Neural crest cell (in vitro differentiated cells): ENCODE results near the gene APPL2. TPM values are rescaled to one million over a fixed set of nuclear protein-coding genes. Genes with fewer than 3 reads are reported as not detected.

Experiments
- DNase-seq: peaks from one replicate; pipeline ENCODE4 v3.0.0; 2021; ENCODE audit warnings: low read depth, mixed read lengths, low spot score
- H3K27ac Mint-ChIP-seq: one replicate; pipeline ENCODE4 v1.8.0; 2021; ENCODE audit warnings: mild to moderate bottlenecking, mixed read lengths; ENCODE audit not compliant: unreplicated experiment
- H3K27me3 Mint-ChIP-seq: 2 replicates; pipeline ENCODE4 v1.8.0; 2021; ENCODE audit warnings: low read depth, mild to moderate bottlenecking, mixed read lengths
- H3K36me3 Mint-ChIP-seq: 2 replicates; pipeline ENCODE4 v1.8.0; 2021; ENCODE audit warnings: low read depth, mild to moderate bottlenecking, mixed read lengths
- H3K4me1 Mint-ChIP-seq: 2 replicates; pipeline ENCODE4 v1.8.0; 2021; ENCODE audit warnings: mixed read lengths
- H3K4me3 Mint-ChIP-seq: one replicate; pipeline ENCODE4 v1.8.0; 2021; ENCODE audit warnings: mild to moderate bottlenecking, mixed read lengths
- H3K9me3 Mint-ChIP-seq: 2 replicates; pipeline ENCODE4 v1.8.0; 2021; ENCODE audit warnings: mixed read lengths
- CTCF ChIP-seq: fragments of 200-600 bp; sonication (generic); conservative IDR thresholded peaks from 2 replicates; pipeline ENCODE4 v1.5.0; 2021; ENCODE audit warnings: antibody characterized with exemption, mild to moderate bottlenecking
- total RNA-seq: library from RNA; stranded (reverse); gene quantifications from 2 replicates; pipeline ENCODE4 v1.2.1, GENCODE V29; 2021

APPL2 gene
- total RNA-seq, 1 donor from 2014 or later: 51.8 TPM

GRCh38 chr12:105272152-105272551 lies 36.2 kb upstream of the APPL2 start:
- Mint-ChIP-seq H3K27ac (no peak overlapping the region), H3K4me3 (no peak overlapping the region), H3K27me3 (no peaks in the 10 kb centered on the region), H3K9me3 (no peaks in the 10 kb centered on the region), H3K4me1 (no peaks in the 10 kb centered on the region), H3K36me3 (no peaks in the 10 kb centered on the region)
- no peak for DNase-seq
- TF ChIP-seq CTCF: no peak

- H3K4me1 Mint-ChIP-seq: no peaks in the 10 kb centered on the region
- H3K27me3 Mint-ChIP-seq: no peaks in the 10 kb centered on the region
- H3K9me3 Mint-ChIP-seq: no peaks in the 10 kb centered on the region
- TF ChIP-seq CTCF: no peak
- no peaks in the 10 kb centered on the region for H3K36me3 Mint-ChIP-seq
- no peak overlapping the region for H3K4me3 Mint-ChIP-seq
- H3K27ac Mint-ChIP-seq: no peak overlapping the region
- no peak for DNase-seq
Observed at GRCh38 chr12:105271364-105271763, 35.4 kb upstream of the APPL2 start.

GRCh38 chr12:105270671-105271255 lies 34.8 kb upstream of the APPL2 start:
- no peak for DNase-seq
- Mint-ChIP-seq H3K27me3 (no peaks in the 10 kb centered on the region), H3K36me3 (no peaks in the 10 kb centered on the region), H3K9me3 (no peaks in the 10 kb centered on the region), H3K4me3 (no peak overlapping the region), H3K27ac (no peak overlapping the region), H3K4me1 (no peaks in the 10 kb centered on the region)
- no peak for TF ChIP-seq CTCF

- no peak overlapping the region for H3K4me3 Mint-ChIP-seq
- TF ChIP-seq CTCF: no peak
- H3K9me3 Mint-ChIP-seq: no peaks in the 10 kb centered on the region
- no peaks in the 10 kb centered on the region for H3K4me1 Mint-ChIP-seq
- H3K27ac Mint-ChIP-seq: no peak overlapping the region
- H3K36me3 Mint-ChIP-seq: no peaks in the 10 kb centered on the region
- no peak for DNase-seq
- H3K27me3 Mint-ChIP-seq: no peaks in the 10 kb centered on the region
Observed at GRCh38 chr12:105267711-105268110, 31.7 kb upstream of the APPL2 start.

GRCh38 chr12:105264771-105265170 lies 28.8 kb upstream of the APPL2 start:
- H3K27ac Mint-ChIP-seq: no peak overlapping the region
- no peaks in the 10 kb centered on the region for H3K4me1 Mint-ChIP-seq
- no peak for TF ChIP-seq CTCF
- H3K9me3 Mint-ChIP-seq: no peaks in the 10 kb centered on the region
- H3K4me3 Mint-ChIP-seq: no peak overlapping the region
- H3K36me3 Mint-ChIP-seq: no peaks in the 10 kb centered on the region
- no peaks in the 10 kb centered on the region for H3K27me3 Mint-ChIP-seq
- DNase-seq: no peak
